Transverse colon (tissue), 3 donors: Measurements from ENCODE around the gene PXN.
A peak's percentile ranks its signal among the peaks of the same experiment; 100 is the strongest.

ENCODE experiments used
- EP300 ChIP-seq: sonication (generic); formaldehyde crosslinking; IDR thresholded peaks from one replicate; pipeline ENCODE4 v1.6.1; 2017; ENCODE audit warnings: antibody characterized with exemption, low read depth
- POLR2A ChIP-seq: fragments of 450-650 bp; IDR thresholded peaks from one replicate; pipeline ENCODE4 v1.6.1; 2016; ENCODE audit warnings: antibody characterized with exemption, mild to moderate bottlenecking, moderate library complexity
- TF ChIP-seq, protein P1 (sequence below), 5 experiments: fragments of 200-600 bp in 3 of 5; fragments of 450-650 bp in 2 of 5; sonication (generic) in 3 of 5; IDR thresholded peaks; 1 replicate in 2 of 5; 2 replicates in 3 of 5; pipeline ENCODE4 v1.5.1; 2016 to 2017; ENCODE audit warnings: antibody characterized with exemption in 5 of 5, inconsistent platforms in 3 of 5, mild to moderate bottlenecking in 2 of 5, moderate library complexity in 1 of 5

DNA sequence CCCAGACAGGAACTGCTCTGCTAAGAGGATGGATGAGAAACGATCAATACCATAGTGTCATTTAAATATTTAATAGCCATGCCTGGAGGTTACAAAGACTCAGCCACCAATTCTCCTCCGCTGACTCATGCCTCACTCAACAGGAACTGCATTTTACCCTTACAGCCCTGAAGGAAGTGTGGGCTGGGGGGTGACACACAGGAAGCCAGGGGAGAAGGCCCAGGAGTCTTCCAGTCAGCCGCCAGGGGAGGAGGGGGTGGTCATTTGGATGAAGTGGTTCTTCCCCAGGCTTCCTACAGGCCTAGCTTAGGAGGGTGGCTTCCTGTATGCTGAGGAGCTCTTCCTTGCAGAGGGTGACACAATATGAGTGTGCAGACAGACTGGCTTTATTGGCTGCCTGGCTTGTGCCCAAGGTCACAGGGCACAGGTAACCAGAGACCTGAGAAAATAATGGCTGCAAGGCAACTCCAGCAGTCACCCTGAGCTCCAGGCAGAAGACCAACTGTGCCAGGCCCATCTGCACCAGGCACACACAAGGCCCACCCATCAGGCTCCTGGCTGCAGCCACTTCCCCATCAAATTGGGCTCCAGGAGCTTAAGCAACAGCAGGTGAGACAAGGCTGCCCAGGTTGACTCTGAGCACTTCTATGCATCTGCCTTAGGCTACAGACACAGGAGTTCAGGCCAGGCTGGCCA, 34.1 kb downstream of the PXN start:
- TF ChIP-seq POLR2A, result no peak
- TF ChIP-seq, protein P1, sequence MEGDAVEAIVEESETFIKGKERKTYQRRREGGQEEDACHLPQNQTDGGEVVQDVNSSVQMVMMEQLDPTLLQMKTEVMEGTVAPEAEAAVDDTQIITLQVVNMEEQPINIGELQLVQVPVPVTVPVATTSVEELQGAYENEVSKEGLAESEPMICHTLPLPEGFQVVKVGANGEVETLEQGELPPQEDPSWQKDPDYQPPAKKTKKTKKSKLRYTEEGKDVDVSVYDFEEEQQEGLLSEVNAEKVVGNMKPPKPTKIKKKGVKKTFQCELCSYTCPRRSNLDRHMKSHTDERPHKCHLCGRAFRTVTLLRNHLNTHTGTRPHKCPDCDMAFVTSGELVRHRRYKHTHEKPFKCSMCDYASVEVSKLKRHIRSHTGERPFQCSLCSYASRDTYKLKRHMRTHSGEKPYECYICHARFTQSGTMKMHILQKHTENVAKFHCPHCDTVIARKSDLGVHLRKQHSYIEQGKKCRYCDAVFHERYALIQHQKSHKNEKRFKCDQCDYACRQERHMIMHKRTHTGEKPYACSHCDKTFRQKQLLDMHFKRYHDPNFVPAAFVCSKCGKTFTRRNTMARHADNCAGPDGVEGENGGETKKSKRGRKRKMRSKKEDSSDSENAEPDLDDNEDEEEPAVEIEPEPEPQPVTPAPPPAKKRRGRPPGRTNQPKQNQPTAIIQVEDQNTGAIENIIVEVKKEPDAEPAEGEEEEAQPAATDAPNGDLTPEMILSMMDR (IDR thresholded peaks at IDR 0.05), result peak in 1 of 5 experiments; percentile 16
- no peak for TF ChIP-seq EP300
